ENCODE results near the gene ABCD3.

DNA sequence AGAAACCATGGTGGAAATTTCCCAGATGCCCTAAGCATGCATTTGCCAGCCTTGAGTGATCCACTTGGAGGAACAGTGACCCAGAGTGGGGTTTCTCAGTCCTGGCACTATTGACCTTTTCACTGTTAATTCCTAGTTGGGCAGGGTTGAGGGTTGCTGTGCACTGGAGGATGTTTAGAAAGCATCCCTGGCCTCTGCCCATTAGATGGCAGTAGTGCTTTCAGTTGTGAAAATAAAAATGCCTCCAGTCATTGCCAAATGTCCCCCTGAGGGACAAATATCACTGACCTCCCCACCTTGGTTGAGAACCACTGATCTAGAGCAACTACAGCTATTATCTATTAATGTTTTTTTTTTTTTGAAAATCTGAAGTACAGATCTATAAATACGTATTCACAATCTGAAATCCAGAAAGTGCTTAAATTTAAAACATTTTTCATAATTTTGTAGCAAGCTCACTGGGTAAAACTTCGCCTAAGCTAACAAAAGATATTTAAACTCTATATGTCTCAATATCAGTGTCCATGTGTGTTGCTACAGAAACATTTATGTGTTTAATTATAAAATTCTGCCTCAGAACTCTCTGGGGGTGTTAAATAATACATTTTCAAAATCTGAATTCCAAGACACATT lies 96.0 kb downstream of the ABCD3 start:
- TF ChIP-seq, protein P1, sequence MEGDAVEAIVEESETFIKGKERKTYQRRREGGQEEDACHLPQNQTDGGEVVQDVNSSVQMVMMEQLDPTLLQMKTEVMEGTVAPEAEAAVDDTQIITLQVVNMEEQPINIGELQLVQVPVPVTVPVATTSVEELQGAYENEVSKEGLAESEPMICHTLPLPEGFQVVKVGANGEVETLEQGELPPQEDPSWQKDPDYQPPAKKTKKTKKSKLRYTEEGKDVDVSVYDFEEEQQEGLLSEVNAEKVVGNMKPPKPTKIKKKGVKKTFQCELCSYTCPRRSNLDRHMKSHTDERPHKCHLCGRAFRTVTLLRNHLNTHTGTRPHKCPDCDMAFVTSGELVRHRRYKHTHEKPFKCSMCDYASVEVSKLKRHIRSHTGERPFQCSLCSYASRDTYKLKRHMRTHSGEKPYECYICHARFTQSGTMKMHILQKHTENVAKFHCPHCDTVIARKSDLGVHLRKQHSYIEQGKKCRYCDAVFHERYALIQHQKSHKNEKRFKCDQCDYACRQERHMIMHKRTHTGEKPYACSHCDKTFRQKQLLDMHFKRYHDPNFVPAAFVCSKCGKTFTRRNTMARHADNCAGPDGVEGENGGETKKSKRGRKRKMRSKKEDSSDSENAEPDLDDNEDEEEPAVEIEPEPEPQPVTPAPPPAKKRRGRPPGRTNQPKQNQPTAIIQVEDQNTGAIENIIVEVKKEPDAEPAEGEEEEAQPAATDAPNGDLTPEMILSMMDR (IDR thresholded peaks at IDR 0.05) = peak in 2 of 3 donors; percentile 35 to 41
- TF ChIP-seq POLR2A (IDR thresholded peaks at IDR 0.05) = no peak

All from breast epithelium (tissue), 3 donors.